OCI-M1 (cell line): ENCODE results near the gene SDR42E1.
"Not testable (repeated sequence)": the region's sequence is repeated elsewhere in the genome, so short reads cannot be mapped to it uniquely, and the experiment has no call there.

ENCODE experiments used
- DNase-seq: peaks from one replicate; lab custom pipeline; 2025; lab: John Stamatoyannopoulos, UW

SDR42E1 gene

DNA sequence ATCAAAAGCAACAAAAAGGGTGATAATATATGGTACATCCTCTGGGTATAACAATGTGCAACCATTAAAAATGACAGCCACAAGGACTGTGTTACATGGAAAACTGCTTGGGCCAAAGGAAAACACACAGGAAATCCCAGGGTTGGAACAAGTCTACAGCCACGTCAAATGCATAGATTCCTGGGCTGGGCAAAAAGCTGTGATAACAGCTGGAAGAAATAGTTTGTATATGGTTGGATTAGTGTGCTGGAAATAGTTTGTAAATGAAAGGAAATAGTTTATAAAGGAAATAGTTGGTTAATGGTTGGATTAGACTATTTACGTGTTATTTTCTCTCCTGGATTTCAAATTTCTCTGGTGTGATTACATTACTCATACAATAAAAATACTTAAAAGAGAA lies 26.4 kb upstream of the SDR42E1 start:
- no peak for DNase-seq

GRCh38 chr16:82037251-82037650 lies 26.0 kb upstream of the SDR42E1 start:
- no peak for DNase-seq

DNA sequence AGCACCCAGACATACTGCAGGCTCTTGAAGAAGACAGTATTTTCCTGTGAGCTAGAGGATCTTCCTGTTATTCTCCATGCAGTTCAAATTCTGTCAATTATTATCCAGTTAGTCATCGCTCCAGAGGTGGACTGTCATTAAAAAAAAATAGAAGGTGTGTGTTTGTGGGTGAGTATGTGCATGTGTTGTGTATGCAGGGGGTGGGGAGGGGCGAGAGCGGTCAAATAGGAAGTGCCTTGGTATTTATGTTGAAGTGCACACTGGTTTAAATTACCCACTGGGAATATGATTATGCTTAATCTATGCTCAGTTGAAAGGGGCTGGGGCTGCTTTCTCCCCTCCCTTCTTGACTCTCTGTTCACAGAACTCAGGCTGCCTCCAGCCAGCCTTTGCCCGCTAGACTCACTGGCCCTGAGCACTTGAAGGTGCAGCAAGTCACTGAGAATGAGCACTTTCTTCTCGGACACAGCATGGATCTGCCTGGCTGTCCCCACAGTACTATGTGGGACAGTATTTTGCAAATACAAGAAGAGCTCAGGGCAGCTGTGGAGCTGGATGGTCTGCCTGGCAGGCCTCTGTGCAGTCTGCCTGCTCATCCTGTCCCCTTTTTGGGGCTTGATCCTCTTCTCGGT lies 23.8 kb upstream of the SDR42E1 start, which contains the start of gene HSD17B2:
Gene HSD17B2, plus strand, starts transcription at position 273 of the 632 bp plus-strand sequence. Its CDS starts 172 bp downstream, at position 445.
- DNase-seq = no peak

GRCh38 chr16:82033683-82034300 lies 22.5 kb upstream of the SDR42E1 start:
- DNase-seq = no peak

GRCh38 chr16:82033006-82033405 lies 21.7 kb upstream of the SDR42E1 start:
- DNase-seq = no peak

GRCh38 chr16:82031116-82032084 lies 20.1 kb upstream of the SDR42E1 start:
- peak; percentile 65 for DNase-seq

- no peak for DNase-seq
These were observed 16.4 kb upstream of the SDR42E1 start for GRCh38 chr16:82027629-82028064.

GRCh38 chr16:82024883-82025282 lies 13.6 kb upstream of the SDR42E1 start:
- DNase-seq = no peak

- DNase-seq = no peak
These were observed 13.0 kb upstream of the SDR42E1 start for GRCh38 chr16:82024316-82024715.

GRCh38 chr16:82023206-82023605 lies 11.9 kb upstream of the SDR42E1 start:
- no peak for DNase-seq

- no peak for DNase-seq
These were observed 8.8 kb upstream of the SDR42E1 start for GRCh38 chr16:82020051-82020450.

- DNase-seq = no peak
These were observed 8.3 kb upstream of the SDR42E1 start for GRCh38 chr16:82019535-82019934.

DNA sequence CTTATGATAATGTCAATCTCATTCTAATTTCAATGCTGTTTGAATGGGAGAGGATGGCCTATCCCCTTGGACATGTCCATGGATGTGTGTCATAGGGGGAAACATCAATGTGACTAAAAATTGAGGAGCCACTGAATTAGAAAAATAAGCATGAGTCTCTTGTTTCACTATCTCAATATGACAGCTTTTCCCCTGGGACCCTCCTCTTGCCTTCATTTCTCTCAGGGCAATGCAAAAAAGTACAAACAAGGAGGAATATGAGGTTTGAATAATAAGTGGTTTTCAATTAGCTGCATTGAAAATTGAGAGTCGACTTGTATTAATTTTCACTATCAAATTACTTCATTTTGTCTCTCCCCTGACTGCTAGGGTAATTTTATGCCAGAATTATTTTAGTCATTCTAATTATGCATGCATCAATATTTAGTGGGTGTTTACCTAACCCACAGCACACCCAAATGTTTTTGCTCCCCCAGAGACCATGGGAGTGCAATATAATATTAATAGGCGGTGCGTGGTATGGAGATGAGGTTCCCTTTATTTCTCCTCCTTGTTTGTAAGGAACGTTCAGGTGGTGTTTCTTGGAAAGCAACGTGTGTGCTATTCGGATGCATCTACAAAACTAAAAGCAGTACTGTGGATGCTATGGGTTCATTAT lies 6.8 kb upstream of the SDR42E1 start:
- no peak for DNase-seq

GRCh38 chr16:82016964-82017363 lies 5.7 kb upstream of the SDR42E1 start:
- DNase-seq = no peak

DNA sequence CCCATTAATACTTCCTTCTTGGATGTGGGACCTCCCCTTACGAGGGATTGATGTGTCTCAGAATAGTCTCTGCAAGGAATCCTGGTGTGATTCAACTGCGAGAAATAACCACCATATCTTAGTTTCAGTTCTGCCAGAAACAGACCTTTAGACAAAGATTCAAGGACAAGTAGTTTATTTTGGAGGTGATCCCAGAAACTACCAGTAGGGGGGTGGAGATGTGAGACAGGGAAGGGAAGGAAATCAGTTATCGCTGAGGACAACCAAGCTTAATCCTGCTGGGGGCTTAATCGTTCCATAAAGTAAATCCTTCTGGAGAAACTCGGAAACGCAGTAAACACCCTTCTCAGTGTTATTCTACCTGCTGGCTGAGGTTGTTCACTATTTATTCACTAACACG lies 5.0 kb upstream of the SDR42E1 start:
- peak; percentile 58 for DNase-seq

GRCh38 chr16:82013139-82013538 lies 1.9 kb upstream of the SDR42E1 start:
- DNase-seq = peak; percentile 24

DNA sequence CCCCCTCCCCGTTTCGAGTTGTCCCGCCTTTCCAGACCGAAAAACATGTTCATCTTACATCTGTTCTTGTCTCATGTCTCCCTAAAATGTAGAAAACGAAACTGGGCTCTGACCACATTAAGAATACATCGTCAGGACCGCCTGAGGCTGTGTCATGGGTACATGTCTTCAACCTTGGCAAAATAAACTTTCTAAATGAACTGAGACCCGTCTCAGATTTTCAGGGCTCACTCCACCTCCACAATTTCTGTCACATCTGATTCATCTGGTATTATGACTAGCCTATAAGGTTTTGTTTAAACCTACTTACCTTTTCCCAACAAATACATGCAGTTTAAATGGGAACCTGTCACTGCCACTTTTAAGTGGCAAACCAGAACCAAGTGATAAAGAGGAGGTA lies 621 bp downstream of the SDR42E1 start:
- DNase-seq = no peak

- DNase-seq = not testable (repeated sequence)
These were observed 1.5 kb downstream of the SDR42E1 start for GRCh38 chr16:82009789-82010188.

DNA sequence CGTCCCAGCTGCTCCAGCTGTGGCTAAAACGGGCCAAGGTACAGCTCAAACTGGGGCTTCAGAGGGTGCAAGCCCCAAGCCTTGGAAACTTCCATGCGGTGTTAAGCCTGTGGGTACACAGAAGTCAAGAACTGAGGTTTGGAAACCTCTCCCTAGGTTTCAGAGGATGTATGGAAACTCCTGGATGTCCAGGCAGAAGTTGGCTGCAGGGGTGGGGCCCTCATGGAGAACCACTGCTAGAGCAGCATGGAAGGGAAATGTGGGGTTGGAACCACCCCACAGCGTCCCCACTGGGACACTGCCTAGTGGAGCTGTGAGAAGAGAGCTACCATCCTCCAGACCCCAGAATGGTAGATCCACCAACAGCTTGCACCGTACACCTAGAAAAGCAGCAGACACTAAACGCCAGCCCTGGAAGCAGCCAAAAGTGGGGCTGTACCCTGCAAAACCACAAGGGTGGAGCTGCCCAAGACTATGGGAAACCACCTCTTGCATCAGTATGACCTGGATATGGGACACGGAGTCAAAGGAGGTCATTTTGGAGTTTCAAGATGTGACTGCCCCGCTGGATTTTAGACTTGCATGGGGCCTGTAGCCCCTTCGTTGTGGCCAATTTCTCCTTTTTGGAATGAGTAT lies 2.2 kb downstream of the SDR42E1 start:
- no peak for DNase-seq

GRCh38 chr16:82007189-82007588 lies 4.1 kb downstream of the SDR42E1 start:
- DNase-seq = no peak

- no peak for DNase-seq
These were observed 5.2 kb downstream of the SDR42E1 start for GRCh38 chr16:82006036-82006435.
